ENCODE results near the gene SRGAP1. TPM values are rescaled to one million over a fixed set of nuclear protein-coding genes. Genes with fewer than 3 reads are reported as not detected.

The SRGAP1 gene
- total RNA-seq, 2 experiments from 2014 or later: 0.02 TPM; not detected in 1

GRCh38 chr12:64083285-64084210, 239.0 kb downstream of the SRGAP1 start:
- Mint-ChIP-seq H3K36me3 (ENCODE audit: low read depth) (no peaks in the 10 kb centered on the region), H3K9me3 (no peaks in the 10 kb centered on the region), H3K4me3 (no peak overlapping the region), H3K4me1 (ENCODE audit: low read depth) (no peaks in the 10 kb centered on the region), H3K27me3 (ENCODE audit: low read depth) (peaks cover 2% of the 10 kb centered on the region), H3K27ac (no peak overlapping the region)
- CTCF ChIA-PET: interaction anchor here (0.8 kb wide), 1 partner anchor 30 kb away, joined by 3 read pairs; no protein-coding TSS in a partner anchor
- intact Hi-C loops (cut with micrococcal nuclease): no loop called here
- no peak for DNase-seq

DNA sequence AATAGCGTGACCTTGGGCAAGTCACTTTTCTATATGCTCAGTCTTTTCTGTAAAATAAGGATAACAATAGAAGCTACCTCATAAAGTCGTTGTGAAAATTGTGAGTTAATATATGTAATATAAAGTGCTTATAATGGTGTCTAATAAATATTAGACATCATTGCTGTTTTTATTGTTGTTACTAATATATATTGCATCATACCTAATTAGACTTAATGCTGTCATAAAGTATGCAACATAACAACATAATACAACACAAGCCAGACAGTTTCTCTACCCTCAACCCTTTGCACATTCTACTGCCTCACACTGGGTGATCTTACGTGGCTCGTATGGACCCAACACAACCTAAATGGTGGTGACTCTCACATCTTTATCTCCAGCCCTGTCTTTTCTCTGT, 240.7 kb downstream of the SRGAP1 start:
- CTCF ChIA-PET: no interaction called here
- H3K4me3 Mint-ChIP-seq: no peak overlapping the region
- no peaks in the 10 kb centered on the region for H3K9me3 Mint-ChIP-seq
- peaks cover 2% of the 10 kb centered on the region for H3K27me3 Mint-ChIP-seq (ENCODE audit: low read depth)
- H3K4me1 Mint-ChIP-seq (ENCODE audit: low read depth): no peaks in the 10 kb centered on the region
- H3K27ac Mint-ChIP-seq: no peak overlapping the region
- intact Hi-C loops (cut with micrococcal nuclease): no loop called here
- H3K36me3 Mint-ChIP-seq (ENCODE audit: low read depth): no peaks in the 10 kb centered on the region
- no peak for DNase-seq

DNA sequence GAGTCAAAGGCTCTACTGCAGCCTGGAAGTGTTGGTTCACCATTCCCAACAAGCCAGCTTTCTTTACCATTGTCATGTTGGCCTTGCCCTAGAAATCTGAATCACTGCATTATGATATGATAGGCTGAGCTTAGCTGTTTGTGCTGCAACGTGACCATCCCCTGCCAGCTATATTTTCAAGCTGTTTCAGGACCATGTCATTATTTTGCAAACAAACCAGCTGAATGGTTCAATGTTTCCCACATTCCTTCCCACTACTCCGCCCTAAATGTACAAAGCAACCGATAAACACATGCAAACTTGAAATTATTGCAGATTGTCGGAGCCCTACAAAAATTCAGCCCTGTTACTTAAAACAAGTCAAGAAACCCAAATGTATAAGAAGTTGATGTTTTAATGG, 241.5 kb downstream of the SRGAP1 start:
- Mint-ChIP-seq H3K27me3 (ENCODE audit: low read depth) (peaks cover 2% of the 10 kb centered on the region), H3K27ac (no peak overlapping the region), H3K9me3 (no peaks in the 10 kb centered on the region), H3K4me3 (no peak overlapping the region), H3K36me3 (ENCODE audit: low read depth) (no peaks in the 10 kb centered on the region), H3K4me1 (ENCODE audit: low read depth) (no peaks in the 10 kb centered on the region)
- CTCF ChIA-PET: no interaction called here
- DNase-seq: no peak
- intact Hi-C loops (cut with micrococcal nuclease): no loop called here

- Mint-ChIP-seq H3K4me3 (no peak overlapping the region), H3K27me3 (ENCODE audit: low read depth) (peaks cover 2% of the 10 kb centered on the region), H3K27ac (no peak overlapping the region), H3K9me3 (no peaks in the 10 kb centered on the region), H3K36me3 (ENCODE audit: low read depth) (no peaks in the 10 kb centered on the region), H3K4me1 (ENCODE audit: low read depth) (no peaks in the 10 kb centered on the region)
- CTCF ChIA-PET: interaction anchor here (0.7 kb wide), 1 partner anchor 30 kb away, joined by 3 read pairs; no protein-coding TSS in a partner anchor
- DNase-seq: no peak
- intact Hi-C loops (cut with micrococcal nuclease): no loop called here
Measured at GRCh38 chr12:64086946-64087345, 242.4 kb downstream of the SRGAP1 start.

- DNase-seq: no peak
- H3K27me3 Mint-ChIP-seq (ENCODE audit: low read depth): peaks cover 2% of the 10 kb centered on the region
- intact Hi-C loops (cut with micrococcal nuclease): no loop called here
- H3K9me3 Mint-ChIP-seq: no peaks in the 10 kb centered on the region
- no peak overlapping the region for H3K27ac Mint-ChIP-seq
- no peak overlapping the region for H3K4me3 Mint-ChIP-seq
- H3K4me1 Mint-ChIP-seq (ENCODE audit: low read depth): no peaks in the 10 kb centered on the region
- CTCF ChIA-PET: interaction anchor here (0.6 to 0.7 kb wide), 2 partner anchors 29 to 1263 kb away, joined by 3 read pairs; no protein-coding TSS in a partner anchor
- H3K36me3 Mint-ChIP-seq (ENCODE audit: low read depth): no peaks in the 10 kb centered on the region
Measured at GRCh38 chr12:64087761-64088160, 243.3 kb downstream of the SRGAP1 start.

GRCh38 chr12:64088431-64089349, 244.2 kb downstream of the SRGAP1 start:
- intact Hi-C loops (cut with micrococcal nuclease): no loop called here
- DNase-seq: no peak
- no peak overlapping the region for H3K4me3 Mint-ChIP-seq
- H3K27ac Mint-ChIP-seq: no peak overlapping the region
- no peaks in the 10 kb centered on the region for H3K9me3 Mint-ChIP-seq
- H3K27me3 Mint-ChIP-seq (ENCODE audit: low read depth): peaks cover 2% of the 10 kb centered on the region
- no peaks in the 10 kb centered on the region for H3K36me3 Mint-ChIP-seq (ENCODE audit: low read depth)
- no peaks in the 10 kb centered on the region for H3K4me1 Mint-ChIP-seq (ENCODE audit: low read depth)
- CTCF ChIA-PET: interaction anchor here (0.6 kb wide), 1 partner anchor 24 kb away, joined by 3 read pairs; no protein-coding TSS in a partner anchor

DNA sequence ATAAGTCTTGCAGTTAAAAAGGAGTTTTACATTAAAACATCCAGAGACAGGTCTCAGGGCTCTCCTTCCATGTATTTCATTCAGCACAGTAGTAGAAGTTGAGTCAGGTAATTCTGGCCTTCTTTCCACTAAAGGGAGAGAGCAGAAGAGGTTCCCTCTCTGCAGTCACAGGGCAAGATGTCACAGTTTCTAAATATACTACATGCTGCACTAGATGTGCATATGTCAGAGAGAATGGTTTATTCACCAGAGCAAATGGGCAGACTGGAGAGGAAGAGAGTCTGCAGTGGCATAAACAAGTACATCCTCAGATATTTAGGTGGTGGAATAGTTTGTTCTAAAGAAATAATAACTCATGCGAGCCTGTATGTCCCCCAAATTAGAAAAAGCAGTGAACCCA, 245.5 kb downstream of the SRGAP1 start:
- intact Hi-C loops (cut with micrococcal nuclease): loop anchor here (10.0 kb wide), 1 partner anchor 245 kb away; the partner anchor contains the start of gene SRGAP1
- CTCF ChIA-PET: no interaction called here
- Mint-ChIP-seq H3K36me3 (ENCODE audit: low read depth) (no peaks in the 10 kb centered on the region), H3K27me3 (ENCODE audit: low read depth) (peaks cover 3% of the 10 kb centered on the region), H3K27ac (no peak overlapping the region), H3K4me3 (no peak overlapping the region), H3K9me3 (no peaks in the 10 kb centered on the region), H3K4me1 (ENCODE audit: low read depth) (no peaks in the 10 kb centered on the region)
- DNase-seq: no peak

- H3K4me1 Mint-ChIP-seq (ENCODE audit: low read depth): no peaks in the 10 kb centered on the region
- H3K36me3 Mint-ChIP-seq (ENCODE audit: low read depth): no peaks in the 10 kb centered on the region
- CTCF ChIA-PET: no interaction called here
- intact Hi-C loops (cut with micrococcal nuclease): loop anchor here (10.0 kb wide), 1 partner anchor 246 kb away; the partner anchor contains the start of gene SRGAP1
- no peak for DNase-seq
- no peak overlapping the region for H3K4me3 Mint-ChIP-seq
- no peak overlapping the region for H3K27ac Mint-ChIP-seq
- H3K9me3 Mint-ChIP-seq: no peaks in the 10 kb centered on the region
- H3K27me3 Mint-ChIP-seq (ENCODE audit: low read depth): peaks cover 2% of the 10 kb centered on the region
Measured at GRCh38 chr12:64091186-64091585, 246.7 kb downstream of the SRGAP1 start.

DNA sequence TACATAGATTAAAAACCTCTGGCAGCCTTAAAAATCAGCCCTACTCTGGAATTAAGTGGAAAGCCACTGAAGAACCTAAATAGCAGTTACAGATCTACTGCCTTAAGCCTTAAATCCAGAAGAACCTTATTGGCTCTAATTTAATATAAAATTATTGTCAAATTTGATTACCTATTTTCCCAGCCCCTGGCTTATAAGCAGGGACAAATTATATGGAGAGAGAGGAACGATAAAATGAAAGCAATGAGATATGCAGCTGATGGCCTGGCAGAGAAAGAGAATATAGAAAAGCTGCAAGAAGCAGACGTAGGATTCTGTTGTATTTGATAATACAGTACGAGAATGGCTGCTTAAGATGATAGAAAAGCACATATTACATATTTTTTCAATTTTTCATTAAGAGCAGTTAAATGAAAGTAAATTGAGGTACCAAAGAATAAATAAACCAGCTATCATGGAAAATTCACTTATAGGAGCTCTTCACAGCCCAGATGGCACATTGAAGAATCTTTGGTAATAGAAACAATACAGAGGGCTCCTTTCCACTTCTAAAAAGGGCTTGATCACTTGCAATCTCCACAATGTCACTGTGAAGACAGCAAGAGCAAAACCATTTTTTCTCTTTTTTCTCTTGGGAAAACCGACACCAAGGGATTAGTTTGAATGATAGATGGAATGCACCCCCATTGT, 248.2 kb downstream of the SRGAP1 start:
- no peak overlapping the region for H3K4me3 Mint-ChIP-seq
- DNase-seq: no peak
- CTCF ChIA-PET: no interaction called here
- H3K9me3 Mint-ChIP-seq: no peaks in the 10 kb centered on the region
- intact Hi-C loops (cut with micrococcal nuclease): loop anchor here (10.0 kb wide), 1 partner anchor 248 kb away; the partner anchor contains the start of gene SRGAP1
- H3K4me1 Mint-ChIP-seq (ENCODE audit: low read depth): no peaks in the 10 kb centered on the region
- H3K27me3 Mint-ChIP-seq (ENCODE audit: low read depth): peaks cover 2% of the 10 kb centered on the region
- H3K27ac Mint-ChIP-seq: no peak overlapping the region
- no peaks in the 10 kb centered on the region for H3K36me3 Mint-ChIP-seq (ENCODE audit: low read depth)

GRCh38 chr12:64093689-64094088, 249.2 kb downstream of the SRGAP1 start:
- Mint-ChIP-seq H3K4me3 (no peak overlapping the region), H3K36me3 (ENCODE audit: low read depth) (no peaks in the 10 kb centered on the region), H3K9me3 (no peaks in the 10 kb centered on the region), H3K27me3 (ENCODE audit: low read depth) (peaks cover 3% of the 10 kb centered on the region), H3K4me1 (ENCODE audit: low read depth) (no peaks in the 10 kb centered on the region), H3K27ac (no peak overlapping the region)
- CTCF ChIA-PET: no interaction called here
- intact Hi-C loops (cut with micrococcal nuclease): loop anchor here (10.0 kb wide), 1 partner anchor 249 kb away; the partner anchor contains the start of gene SRGAP1
- DNase-seq: no peak

GRCh38 chr12:64097366-64098105, 253.0 kb downstream of the SRGAP1 start:
- H3K4me1 Mint-ChIP-seq (ENCODE audit: low read depth): no peaks in the 10 kb centered on the region
- H3K9me3 Mint-ChIP-seq: no peaks in the 10 kb centered on the region
- CTCF ChIA-PET: no interaction called here
- intact Hi-C loops (cut with micrococcal nuclease): loop anchor here (10.0 kb wide), 1 partner anchor 253 kb away; the partner anchor contains the start of gene SRGAP1
- no peaks in the 10 kb centered on the region for H3K36me3 Mint-ChIP-seq (ENCODE audit: low read depth)
- no peak overlapping the region for H3K27ac Mint-ChIP-seq
- H3K27me3 Mint-ChIP-seq (ENCODE audit: low read depth): peaks cover 6% of the 10 kb centered on the region
- no peak for DNase-seq
- no peak overlapping the region for H3K4me3 Mint-ChIP-seq
